Measurements from ENCODE around the gene DDT. TPM values are rescaled to one million over a fixed set of nuclear protein-coding genes. Genes with fewer than 3 reads are reported as not detected.
"Not testable (repeated sequence)": the region's sequence is repeated elsewhere in the genome, so short reads cannot be mapped to it uniquely, and the experiment has no call there.

DDT gene
- total and polyA plus RNA-seq, 4 donors: 352 to 1,291 (median 801) TPM

GRCh38 chr22:23949764-23950163 lies 24.5 kb downstream of the DDT start:
- not testable (repeated sequence) for H3K9me3 ChIP-seq (ENCODE audit: control insufficient read depth in 4 of 4, low read length in 3 of 4); H3K27ac ChIP-seq (ENCODE audit: low read depth in 1 of 2, low read length in 2 of 2); H3K9ac ChIP-seq (ENCODE audit: low read depth in 1 of 2, low read length in 2 of 2); H3K4me3 ChIP-seq (ENCODE audit: low read depth in 1 of 3, low read length in 3 of 3); H3K27me3 ChIP-seq (ENCODE audit: control insufficient read depth in 4 of 4, insufficient read depth in 4 of 4, low read length in 3 of 4); DNase-seq (ENCODE audit: low spot score); H3K4me1 ChIP-seq (ENCODE audit: control insufficient read depth in 4 of 4, insufficient read depth in 4 of 4, low read length in 3 of 4); H3K36me3 ChIP-seq (ENCODE audit: control insufficient read depth in 4 of 4, insufficient read depth in 3 of 4, low read depth in 1 of 4, low read length in 3 of 4)
- 84% methylated on average over 18 of the region's 18 CpGs for WGBS

GRCh38 chr22:23947391-23947790 lies 26.9 kb downstream of the DDT start:
- not testable (repeated sequence) for H3K36me3 ChIP-seq (ENCODE audit: control insufficient read depth in 4 of 4, insufficient read depth in 3 of 4, low read depth in 1 of 4, low read length in 3 of 4); DNase-seq (ENCODE audit: low spot score); H3K9me3 ChIP-seq (ENCODE audit: control insufficient read depth in 4 of 4, low read length in 3 of 4); H3K4me1 ChIP-seq (ENCODE audit: control insufficient read depth in 4 of 4, insufficient read depth in 4 of 4, low read length in 3 of 4); H3K27me3 ChIP-seq (ENCODE audit: control insufficient read depth in 4 of 4, insufficient read depth in 4 of 4, low read length in 3 of 4); H3K4me3 ChIP-seq (ENCODE audit: low read depth in 1 of 3, low read length in 3 of 3); H3K9ac ChIP-seq (ENCODE audit: low read depth in 1 of 2, low read length in 2 of 2); H3K27ac ChIP-seq (ENCODE audit: low read depth in 1 of 2, low read length in 2 of 2)
- WGBS: 82% methylated on average over 3 of the region's 3 CpGs

GRCh38 chr22:23940166-23940565 lies 34.1 kb downstream of the DDT start:
- WGBS: 42% methylated on average over 5 of the region's 14 CpGs
- not testable (repeated sequence) for H3K9ac ChIP-seq (ENCODE audit: low read depth in 1 of 2, low read length in 2 of 2); H3K4me1 ChIP-seq (ENCODE audit: control insufficient read depth in 4 of 4, insufficient read depth in 4 of 4, low read length in 3 of 4)

GRCh38 chr22:23939017-23939357 lies 35.3 kb downstream of the DDT start:
- H3K27ac ChIP-seq (ENCODE audit: low read depth in 1 of 2, low read length in 2 of 2): no peak overlapping the region
- TF ChIP-seq ATF3 (IDR thresholded peaks at IDR 0.05): no peak
- TF ChIP-seq FOXA2 (IDR thresholded peaks at IDR 0.05): no peak
- no peak for TF ChIP-seq EGR1 (IDR thresholded peaks at IDR 0.05; ENCODE audit: low read depth in 2 of 2)
- TF ChIP-seq FOXA1 (IDR thresholded peaks at IDR 0.05): no peak
- TF ChIP-seq YY1 (IDR thresholded peaks at IDR 0.05): no peak
- TF ChIP-seq NR2F2 (IDR thresholded peaks at IDR 0.05): no peak
- H3K4me3 ChIP-seq (ENCODE audit: low read depth in 1 of 3, low read length in 3 of 3): no peak overlapping the region
- H3K9ac ChIP-seq (ENCODE audit: low read depth in 1 of 2, low read length in 2 of 2): no peak overlapping the region
- no peak for DNase-seq (ENCODE audit: low spot score)
- 78% methylated on average over 3 of the region's 3 CpGs for WGBS
- no peaks in the 10 kb centered on the region for H3K36me3 ChIP-seq (ENCODE audit: control insufficient read depth in 4 of 4, insufficient read depth in 3 of 4, low read depth in 1 of 4, low read length in 3 of 4)
- H3K4me1 ChIP-seq (ENCODE audit: control insufficient read depth in 4 of 4, insufficient read depth in 4 of 4, low read length in 3 of 4): no peaks in the 10 kb centered on the region
- no peaks in the 10 kb centered on the region for H3K27me3 ChIP-seq (ENCODE audit: control insufficient read depth in 4 of 4, insufficient read depth in 4 of 4, low read length in 3 of 4)
- no peaks in the 10 kb centered on the region for H3K9me3 ChIP-seq (ENCODE audit: control insufficient read depth in 4 of 4, low read length in 3 of 4)

More at GRCh38 chr22:23940166-23940565, 34.1 kb downstream of the DDT start:
- not testable (repeated sequence) for DNase-seq (ENCODE audit: low spot score); H3K36me3 ChIP-seq (ENCODE audit: control insufficient read depth in 4 of 4, insufficient read depth in 3 of 4, low read depth in 1 of 4, low read length in 3 of 4); H3K27ac ChIP-seq (ENCODE audit: low read depth in 1 of 2, low read length in 2 of 2); H3K27me3 ChIP-seq (ENCODE audit: control insufficient read depth in 4 of 4, insufficient read depth in 4 of 4, low read length in 3 of 4); H3K9me3 ChIP-seq (ENCODE audit: control insufficient read depth in 4 of 4, low read length in 3 of 4); H3K4me3 ChIP-seq (ENCODE audit: low read depth in 1 of 3, low read length in 3 of 3)

- TF ChIP-seq MAX (IDR thresholded peaks at IDR 0.05) (peak; percentile 24), GABPA (IDR thresholded peaks at IDR 0.05 in 1 of 2, conservative IDR thresholded peaks at IDR 0.05 in 1 of 2) (no peak), FOXA2 (IDR thresholded peaks at IDR 0.05) (no peak), NR2F2 (IDR thresholded peaks at IDR 0.05) (peak; percentile 48), ATF3 (IDR thresholded peaks at IDR 0.05) (no peak), RXRA (IDR thresholded peaks at IDR 0.05) (no peak)
- no peak overlapping the region for H3K9ac ChIP-seq (ENCODE audit: low read depth in 1 of 2, low read length in 2 of 2)
- no peak for DNase-seq (ENCODE audit: low spot score)
- no peaks in the 10 kb centered on the region for H3K27me3 ChIP-seq (ENCODE audit: control insufficient read depth in 4 of 4, insufficient read depth in 4 of 4, low read length in 3 of 4)
- H3K4me3 ChIP-seq (ENCODE audit: low read depth in 1 of 3, low read length in 3 of 3): no peak overlapping the region
- WGBS: 76% methylated on average over 5 of the region's 5 CpGs
- H3K36me3 ChIP-seq (ENCODE audit: control insufficient read depth in 4 of 4, insufficient read depth in 3 of 4, low read depth in 1 of 4, low read length in 3 of 4): no peaks in the 10 kb centered on the region
- H3K27ac ChIP-seq (ENCODE audit: low read depth in 1 of 2, low read length in 2 of 2): no peak overlapping the region
- H3K4me1 ChIP-seq (ENCODE audit: control insufficient read depth in 4 of 4, insufficient read depth in 4 of 4, low read length in 3 of 4): no peaks in the 10 kb centered on the region
- H3K9me3 ChIP-seq (ENCODE audit: control insufficient read depth in 4 of 4, low read length in 3 of 4): no peaks in the 10 kb centered on the region
Measured at GRCh38 chr22:23938328-23939016, 35.8 kb downstream of the DDT start.

All from liver (tissue), 9 donors.